ENCODE data around the gene RDH14. TPM values are rescaled to one million over a fixed set of nuclear protein-coding genes. Genes with fewer than 3 reads are reported as not detected.
A peak's percentile ranks its signal among the peaks of the same experiment; 100 is the strongest.

Gene RDH14
- total and polyA plus RNA-seq, 9 donors: 21.5 to 27.5 (median 24.6) TPM

GRCh38 chr2:18598848-18599484, 38.5 kb upstream of the RDH14 start:
- DNase-seq: peak; percentile 24
- H3K9me3 ChIP-seq (replicated peaks; ENCODE audit: control insufficient read depth, low read depth, low read length): no peaks in the 10 kb centered on the region
- no peak overlapping the region for H3K4me3 ChIP-seq (ENCODE audit: low read length)
- 38% methylated on average over 4 of the region's 6 CpGs for WGBS (ENCODE audit: insufficient coverage)
- H3K36me3 ChIP-seq (ENCODE audit: control insufficient read depth, insufficient read depth, low read length): no peaks in the 10 kb centered on the region
- peak overlapping the region; percentile 61 for H3K27ac ChIP-seq (ENCODE audit: low read length)
- H3K4me1 ChIP-seq (ENCODE audit: control insufficient read depth, insufficient read depth, low read length): peaks cover 8% of the 10 kb centered on the region
- H3K27me3 ChIP-seq (ENCODE audit: control insufficient read depth, insufficient read depth, low read length): no peaks in the 10 kb centered on the region

GRCh38 chr2:18597618-18598017, 37.2 kb upstream of the RDH14 start:
- WGBS (ENCODE audit: insufficient coverage): 60% methylated on average over 1 of the region's 5 CpGs
- H3K4me3 ChIP-seq (ENCODE audit: low read length): no peak overlapping the region
- no peak for DNase-seq
- H3K36me3 ChIP-seq (ENCODE audit: control insufficient read depth, insufficient read depth, low read length): no peaks in the 10 kb centered on the region
- no peaks in the 10 kb centered on the region for H3K27me3 ChIP-seq (ENCODE audit: control insufficient read depth, insufficient read depth, low read length)
- H3K4me1 ChIP-seq (ENCODE audit: control insufficient read depth, insufficient read depth, low read length): peaks cover 8% of the 10 kb centered on the region
- no peak overlapping the region for H3K27ac ChIP-seq (ENCODE audit: low read length)
- H3K9me3 ChIP-seq (replicated peaks; ENCODE audit: control insufficient read depth, low read depth, low read length): no peaks in the 10 kb centered on the region

- DNase-seq: no peak
- Histone ChIP-seq H3K27me3 (ENCODE audit: control insufficient read depth, insufficient read depth, low read length) (no peaks in the 10 kb centered on the region), H3K36me3 (ENCODE audit: control insufficient read depth, insufficient read depth, low read length) (no peaks in the 10 kb centered on the region), H3K9me3 (replicated peaks; ENCODE audit: control insufficient read depth, low read depth, low read length) (no peaks in the 10 kb centered on the region), H3K4me1 (ENCODE audit: control insufficient read depth, insufficient read depth, low read length) (peaks cover 8% of the 10 kb centered on the region), H3K27ac (ENCODE audit: low read length) (no peak overlapping the region), H3K4me3 (ENCODE audit: low read length) (no peak overlapping the region)
- whole genome bisulfite sequencing (ENCODE audit: insufficient coverage): 78% methylated on average over 1 of the region's 3 CpGs
Measured at GRCh38 chr2:18596993-18597392, 36.5 kb upstream of the RDH14 start.

GRCh38 chr2:18593496-18593895, 33.0 kb upstream of the RDH14 start:
- Histone ChIP-seq H3K36me3 (ENCODE audit: control insufficient read depth, insufficient read depth, low read length) (no peaks in the 10 kb centered on the region), H3K9me3 (replicated peaks; ENCODE audit: control insufficient read depth, low read depth, low read length) (no peaks in the 10 kb centered on the region), H3K4me1 (ENCODE audit: control insufficient read depth, insufficient read depth, low read length) (peaks cover 1% of the 10 kb centered on the region), H3K27me3 (ENCODE audit: control insufficient read depth, insufficient read depth, low read length) (no peaks in the 10 kb centered on the region), H3K4me3 (ENCODE audit: low read length) (no peak overlapping the region), H3K27ac (ENCODE audit: low read length) (no peak overlapping the region)
- WGBS (ENCODE audit: insufficient coverage): 82% methylated on average over 1 of the region's 1 CpG
- no peak for DNase-seq

GRCh38 chr2:18592372-18592771, 31.9 kb upstream of the RDH14 start:
- Histone ChIP-seq H3K4me3 (ENCODE audit: low read length) (no peak overlapping the region), H3K27ac (ENCODE audit: low read length) (no peak overlapping the region), H3K4me1 (ENCODE audit: control insufficient read depth, insufficient read depth, low read length) (no peaks in the 10 kb centered on the region), H3K27me3 (ENCODE audit: control insufficient read depth, insufficient read depth, low read length) (no peaks in the 10 kb centered on the region), H3K9me3 (replicated peaks; ENCODE audit: control insufficient read depth, low read depth, low read length) (no peaks in the 10 kb centered on the region), H3K36me3 (ENCODE audit: control insufficient read depth, insufficient read depth, low read length) (no peaks in the 10 kb centered on the region)
- 43% methylated on average over 1 of the region's 2 CpGs for WGBS (ENCODE audit: insufficient coverage)
- DNase-seq: no peak

GRCh38 chr2:18589354-18589753, 28.9 kb upstream of the RDH14 start, which contains the start of gene NT5C1B:
TSS of gene NT5C1B (minus strand) at chr2:18589569. CDS start at chr2:18589468, 101 bp downstream.
- H3K27ac ChIP-seq (ENCODE audit: low read length): no peak within 1 kb of the TSS
- H3K27me3 ChIP-seq (ENCODE audit: control insufficient read depth, insufficient read depth, low read length): no peaks in the 10 kb centered on the region
- H3K9me3 ChIP-seq (replicated peaks; ENCODE audit: control insufficient read depth, low read depth, low read length): peaks cover 4% of the 10 kb centered on the region
- no peaks in the 10 kb centered on the region for H3K36me3 ChIP-seq (ENCODE audit: control insufficient read depth, insufficient read depth, low read length)
- no peaks in the 10 kb centered on the region for H3K4me1 ChIP-seq (ENCODE audit: control insufficient read depth, insufficient read depth, low read length)
- no CpG with 5 or more reads among the region's 1 CpG for WGBS (ENCODE audit: insufficient coverage)
- H3K4me3 ChIP-seq (ENCODE audit: low read length): no peak within 1 kb of the TSS
- no peak for DNase-seq

GRCh38 chr2:18588802-18589201, 28.3 kb upstream of the RDH14 start:
- no peaks in the 10 kb centered on the region for H3K4me1 ChIP-seq (ENCODE audit: control insufficient read depth, insufficient read depth, low read length)
- H3K27ac ChIP-seq (ENCODE audit: low read length): no peak overlapping the region
- no peaks in the 10 kb centered on the region for H3K36me3 ChIP-seq (ENCODE audit: control insufficient read depth, insufficient read depth, low read length)
- no peaks in the 10 kb centered on the region for H3K27me3 ChIP-seq (ENCODE audit: control insufficient read depth, insufficient read depth, low read length)
- no peak overlapping the region for H3K4me3 ChIP-seq (ENCODE audit: low read length)
- WGBS (ENCODE audit: insufficient coverage): no CpG with 5 or more reads among the region's 1 CpG
- no peak for DNase-seq
- peaks cover 4% of the 10 kb centered on the region for H3K9me3 ChIP-seq (replicated peaks; ENCODE audit: control insufficient read depth, low read depth, low read length)

GRCh38 chr2:18588049-18588448, 27.6 kb upstream of the RDH14 start:
- Histone ChIP-seq H3K36me3 (ENCODE audit: control insufficient read depth, insufficient read depth, low read length) (no peaks in the 10 kb centered on the region), H3K27me3 (ENCODE audit: control insufficient read depth, insufficient read depth, low read length) (no peaks in the 10 kb centered on the region), H3K4me3 (ENCODE audit: low read length) (no peak overlapping the region), H3K9me3 (replicated peaks; ENCODE audit: control insufficient read depth, low read depth, low read length) (peaks cover 4% of the 10 kb centered on the region), H3K4me1 (ENCODE audit: control insufficient read depth, insufficient read depth, low read length) (no peaks in the 10 kb centered on the region), H3K27ac (ENCODE audit: low read length) (no peak overlapping the region)
- WGBS (ENCODE audit: insufficient coverage): no CpG with 5 or more reads among the region's 1 CpG
- no peak for DNase-seq

- Histone ChIP-seq H3K36me3 (ENCODE audit: control insufficient read depth, insufficient read depth, low read length) (no peaks in the 10 kb centered on the region), H3K27ac (ENCODE audit: low read length) (no peak overlapping the region), H3K27me3 (ENCODE audit: control insufficient read depth, insufficient read depth, low read length) (no peaks in the 10 kb centered on the region), H3K9me3 (replicated peaks; ENCODE audit: control insufficient read depth, low read depth, low read length) (peaks cover 4% of the 10 kb centered on the region), H3K4me3 (ENCODE audit: low read length) (no peak overlapping the region), H3K4me1 (ENCODE audit: control insufficient read depth, insufficient read depth, low read length) (no peaks in the 10 kb centered on the region)
- no peak for DNase-seq
- WGBS (ENCODE audit: insufficient coverage): no CpG with 5 or more reads among the region's 3 CpGs
Measured at GRCh38 chr2:18585526-18585925, 25.1 kb upstream of the RDH14 start.

- Histone ChIP-seq H3K27ac (ENCODE audit: low read length) (no peak overlapping the region), H3K4me3 (ENCODE audit: low read length) (no peak overlapping the region)
Measured at GRCh38 chr2:18584608-18584954, 24.1 kb upstream of the RDH14 start.

More at GRCh38 chr2:18584608-18584954, 24.1 kb upstream of the RDH14 start:
- WGBS (ENCODE audit: insufficient coverage): 85% methylated on average over 17 of the region's 32 CpGs
- no peaks in the 10 kb centered on the region for H3K36me3 ChIP-seq (ENCODE audit: control insufficient read depth, insufficient read depth, low read length)
- DNase-seq: no peak
- no peaks in the 10 kb centered on the region for H3K27me3 ChIP-seq (ENCODE audit: control insufficient read depth, insufficient read depth, low read length)
- H3K9me3 ChIP-seq (replicated peaks; ENCODE audit: control insufficient read depth, low read depth, low read length): peaks cover 4% of the 10 kb centered on the region
- no peaks in the 10 kb centered on the region for H3K4me1 ChIP-seq (ENCODE audit: control insufficient read depth, insufficient read depth, low read length)
